HG02678 (cell line): ENCODE data around the gene ZNF710.
A peak's percentile ranks its signal among the peaks of the same experiment; 100 is the strongest.

Experiments used
- ATAC-seq: cut with Tn5 transposase; IDR thresholded peaks from one replicate; pipeline ENCODE4 v1.9.1; 2021; ENCODE audit warnings: mild to moderate bottlenecking, moderate library complexity; ENCODE audit not compliant: unreplicated experiment

The ZNF710 gene

GRCh38 chr15:90078965-90079364 lies 77.8 kb downstream of the ZNF710 start:
- ATAC-seq: no peak

- ATAC-seq: no peak
Measured at GRCh38 chr15:90079619-90080457, 78.7 kb downstream of the ZNF710 start.

- no peak for ATAC-seq
Measured at GRCh38 chr15:90080458-90080755, 79.3 kb downstream of the ZNF710 start.

GRCh38 chr15:90080818-90081393 lies 79.8 kb downstream of the ZNF710 start:
- ATAC-seq: no peak

- no peak for ATAC-seq
Measured at GRCh38 chr15:90082140-90082715, 81.1 kb downstream of the ZNF710 start.

GRCh38 chr15:90083419-90083818 lies 82.3 kb downstream of the ZNF710 start:
- no peak for ATAC-seq

GRCh38 chr15:90083954-90084607 lies 83.0 kb downstream of the ZNF710 start:
- ATAC-seq: no peak

GRCh38 chr15:90084876-90085423 lies 83.8 kb downstream of the ZNF710 start:
- no peak for ATAC-seq

GRCh38 chr15:90085565-90085964 lies 84.4 kb downstream of the ZNF710 start:
- ATAC-seq: no peak

- no peak for ATAC-seq
Measured at GRCh38 chr15:90086868-90087268, 85.7 kb downstream of the ZNF710 start.

- ATAC-seq: no peak
Measured at GRCh38 chr15:90087454-90088154, 86.5 kb downstream of the ZNF710 start.

GRCh38 chr15:90090226-90090848 lies 89.2 kb downstream of the ZNF710 start:
- ATAC-seq: no peak

GRCh38 chr15:90091156-90091931 lies 90.2 kb downstream of the ZNF710 start:
- no peak for ATAC-seq

- ATAC-seq: no peak
Measured at GRCh38 chr15:90095521-90095959, 94.4 kb downstream of the ZNF710 start.

GRCh38 chr15:90097475-90097874 lies 96.4 kb downstream of the ZNF710 start:
- peak; percentile 57 for ATAC-seq

GRCh38 chr15:90099072-90099867 lies 98.1 kb downstream of the ZNF710 start:
- ATAC-seq: no peak

- ATAC-seq: no peak
Measured at GRCh38 chr15:90099868-90100831, 99.0 kb downstream of the ZNF710 start.
